Measurements from ENCODE around the gene RARB.

RARB gene

DNA sequence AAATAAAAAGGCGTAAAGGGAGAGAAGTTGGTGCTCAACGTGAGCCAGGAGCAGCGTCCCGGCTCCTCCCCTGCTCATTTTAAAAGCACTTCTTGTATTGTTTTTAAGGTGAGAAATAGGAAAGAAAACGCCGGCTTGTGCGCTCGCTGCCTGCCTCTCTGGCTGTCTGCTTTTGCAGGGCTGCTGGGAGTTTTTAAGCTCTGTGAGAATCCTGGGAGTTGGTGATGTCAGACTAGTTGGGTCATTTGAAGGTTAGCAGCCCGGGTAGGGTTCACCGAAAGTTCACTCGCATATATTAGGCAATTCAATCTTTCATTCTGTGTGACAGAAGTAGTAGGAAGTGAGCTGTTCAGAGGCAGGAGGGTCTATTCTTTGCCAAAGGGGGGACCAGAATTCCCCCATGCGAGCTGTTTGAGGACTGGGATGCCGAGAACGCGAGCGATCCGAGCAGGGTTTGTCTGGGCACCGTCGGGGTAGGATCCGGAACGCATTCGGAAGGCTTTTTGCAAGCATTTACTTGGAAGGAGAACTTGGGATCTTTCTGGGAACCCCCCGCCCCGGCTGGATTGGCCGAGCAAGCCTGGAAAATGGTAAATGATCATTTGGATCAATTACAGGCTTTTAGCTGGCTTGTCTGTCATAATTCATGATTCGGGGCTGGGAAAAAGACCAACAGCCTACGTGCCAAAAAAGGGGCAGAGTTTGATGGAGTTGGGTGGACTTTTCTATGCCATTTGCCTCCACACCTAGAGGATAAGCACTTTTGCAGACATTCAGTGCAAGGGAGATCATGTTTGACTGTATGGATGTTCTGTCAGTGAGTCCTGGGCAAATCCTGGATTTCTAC is at the start of gene RARB:
Gene RARB (plus strand): TSS at position 322 of the 847 bp plus-strand sequence. CDS start 469 bp downstream, at position 791.
- DNase-seq (ENCODE audit: low read depth), result no peak

DNA sequence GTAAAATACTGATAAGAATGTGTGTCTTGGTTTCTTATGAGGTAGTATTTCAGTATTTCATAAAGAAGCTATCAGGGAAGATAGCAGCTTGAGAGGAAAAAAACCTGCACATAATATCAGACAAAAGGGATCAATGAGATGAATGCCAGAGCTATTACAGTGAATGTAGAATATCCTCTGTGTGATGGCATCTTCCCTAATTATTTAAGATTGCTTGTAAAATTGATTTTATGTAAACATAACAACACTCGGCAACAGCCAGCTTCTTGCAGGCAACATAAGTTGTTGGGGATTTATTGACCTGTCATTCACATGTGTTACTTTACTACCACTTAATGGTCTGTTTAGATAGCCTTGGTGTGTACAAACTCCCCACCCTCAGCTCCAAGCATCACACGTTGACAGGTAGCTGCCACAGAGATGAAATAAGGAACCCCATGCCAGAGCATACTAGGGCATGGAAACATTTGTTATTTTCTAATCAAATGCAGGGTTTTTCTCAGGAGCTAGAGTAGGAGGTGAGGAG is 49.2 kb upstream of the RARB start:
- no peak for DNase-seq (ENCODE audit: low read depth)

DNA sequence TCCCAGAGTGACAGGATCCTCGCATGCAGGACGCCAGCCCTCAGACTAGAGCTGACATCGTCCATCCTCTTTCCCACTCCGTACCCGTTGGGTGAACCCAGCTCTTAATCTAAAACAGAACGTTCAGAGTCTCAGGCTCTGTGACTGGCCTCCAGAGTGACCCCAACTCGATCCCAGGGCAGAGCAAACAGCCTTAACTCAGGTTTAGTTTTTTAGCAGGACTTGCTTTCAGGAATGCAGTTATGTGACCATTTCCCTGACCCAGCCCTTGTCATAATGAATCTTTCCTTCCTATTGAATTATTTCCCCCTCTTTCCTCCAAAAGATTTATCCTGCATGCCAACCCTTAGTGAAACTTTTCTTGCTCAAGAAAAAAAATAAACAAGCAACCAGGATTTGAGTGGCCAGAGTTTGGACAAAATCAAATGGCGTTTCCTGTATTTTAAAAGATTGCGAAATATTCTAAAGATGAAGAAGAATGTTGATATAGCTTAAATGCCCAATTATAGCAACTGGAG is 47.8 kb upstream of the RARB start:
- no peak for DNase-seq (ENCODE audit: low read depth)

DNA sequence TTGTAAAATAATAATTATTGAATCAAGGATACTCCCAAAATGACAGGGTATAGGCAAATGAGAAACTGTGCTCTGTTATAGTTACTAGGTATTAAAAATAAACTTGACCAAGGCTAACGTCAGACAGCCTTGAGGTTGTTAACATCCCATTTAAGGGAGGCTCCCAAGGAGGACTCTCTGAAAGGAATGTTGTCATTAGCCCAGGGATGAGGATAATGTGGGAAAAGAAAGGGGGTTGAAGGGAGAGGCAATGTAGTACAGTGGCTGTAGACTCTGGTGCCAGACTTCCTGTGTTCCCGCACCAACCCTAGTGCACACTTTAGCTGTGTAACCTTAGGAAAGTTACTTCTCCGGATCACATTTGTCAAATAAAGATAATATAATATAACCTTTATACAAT is 47.0 kb upstream of the RARB start:
- no peak for DNase-seq (ENCODE audit: low read depth)

DNA sequence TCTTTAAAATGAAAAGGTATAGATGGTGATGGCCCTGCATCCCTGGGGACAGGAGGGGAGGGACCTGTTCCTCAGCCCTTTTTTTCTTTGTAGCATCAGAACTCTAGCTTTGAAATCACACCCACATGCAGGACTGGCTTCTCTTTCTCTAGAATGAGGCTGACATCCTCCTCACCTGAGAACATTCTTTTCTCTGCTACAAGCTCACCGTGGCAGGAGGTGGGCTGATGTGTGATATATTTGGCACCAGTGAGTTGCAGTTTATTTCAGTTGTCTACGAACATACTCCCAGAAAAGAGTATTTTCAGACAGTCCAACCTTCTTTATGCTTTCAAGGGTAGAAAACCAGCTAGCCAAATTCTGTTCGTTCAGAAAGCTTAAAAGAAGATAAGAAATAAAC is 43.6 kb upstream of the RARB start:
- DNase-seq (ENCODE audit: low read depth), result no peak

DNA sequence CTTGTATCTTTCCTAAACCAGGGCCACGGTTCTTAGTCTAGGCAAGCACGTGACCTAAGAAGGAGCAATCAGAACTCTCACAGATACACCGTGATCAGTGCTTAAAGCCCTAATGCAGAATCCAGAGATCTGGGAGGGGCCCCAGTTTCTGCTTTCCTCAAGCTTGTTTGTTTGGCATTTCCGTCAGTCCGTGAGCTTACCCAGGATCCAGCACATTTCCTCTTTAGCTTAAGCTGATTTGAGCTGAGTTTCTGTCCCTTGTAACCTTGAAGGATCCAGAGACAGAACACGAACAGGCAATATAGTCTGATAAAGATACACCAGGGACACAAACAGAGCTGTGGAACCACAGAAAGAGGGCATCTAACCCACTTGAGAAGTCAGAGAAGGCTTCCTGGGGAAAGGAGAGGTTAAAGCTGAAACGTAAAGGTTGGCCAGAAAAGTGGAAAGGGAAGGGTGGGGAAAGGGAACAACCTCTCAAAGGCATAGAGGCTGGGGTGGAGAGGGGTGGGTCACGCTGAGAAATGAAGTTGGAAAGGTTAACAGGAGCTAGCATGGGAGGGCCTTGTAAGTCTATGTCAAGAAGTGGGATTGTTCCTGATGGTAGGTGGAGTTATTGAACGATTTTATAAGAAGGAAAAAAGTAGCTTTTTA is 42.1 kb upstream of the RARB start:
- no peak for DNase-seq (ENCODE audit: low read depth)

DNA sequence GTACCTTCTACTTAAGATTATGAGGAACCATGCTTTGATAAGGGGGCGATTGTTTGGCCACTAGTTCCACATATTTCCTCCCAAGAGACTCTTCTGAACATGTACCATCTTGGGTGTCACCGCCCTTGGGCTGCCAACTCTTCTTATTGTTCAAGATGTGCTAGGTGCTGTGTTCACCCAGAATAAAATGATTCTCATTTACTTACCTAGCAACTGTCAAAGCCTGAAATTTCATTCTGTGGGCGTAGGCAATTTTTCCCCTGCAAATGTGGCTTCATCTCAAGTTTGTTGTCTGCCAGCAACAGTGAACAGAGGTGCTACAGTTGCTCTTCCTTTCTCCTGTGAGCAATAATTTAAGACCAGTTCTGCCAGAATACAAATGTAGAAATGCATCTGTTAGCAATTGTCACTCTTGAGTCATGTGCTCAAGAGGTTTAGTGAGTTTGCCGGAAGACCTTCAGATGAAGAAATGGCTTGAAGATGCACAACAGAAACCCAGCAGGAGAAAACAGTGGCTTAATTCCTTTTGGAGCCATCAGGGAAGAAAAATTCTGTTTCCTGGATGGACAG is 41.3 kb upstream of the RARB start:
- no peak for DNase-seq (ENCODE audit: low read depth)

DNA sequence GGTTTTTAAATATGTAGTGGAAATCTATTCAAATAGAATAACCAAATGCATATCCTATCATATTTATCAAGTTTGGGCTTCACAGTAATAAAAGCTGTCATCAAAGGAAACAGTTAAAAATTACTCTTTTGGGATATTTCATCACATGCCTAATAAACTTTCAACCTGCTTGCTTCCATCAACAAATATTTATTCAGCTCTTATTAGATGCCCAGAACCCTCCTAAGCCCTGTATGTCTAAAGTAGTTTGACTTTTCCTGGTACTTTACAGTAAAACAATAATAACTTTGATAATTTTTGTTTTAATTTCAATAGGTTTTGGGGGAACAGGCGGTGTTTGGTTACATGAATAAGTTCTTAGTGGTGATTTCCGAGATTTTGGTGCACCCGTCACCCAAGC is 37.5 kb upstream of the RARB start:
- DNase-seq (ENCODE audit: low read depth), result no peak

DNA sequence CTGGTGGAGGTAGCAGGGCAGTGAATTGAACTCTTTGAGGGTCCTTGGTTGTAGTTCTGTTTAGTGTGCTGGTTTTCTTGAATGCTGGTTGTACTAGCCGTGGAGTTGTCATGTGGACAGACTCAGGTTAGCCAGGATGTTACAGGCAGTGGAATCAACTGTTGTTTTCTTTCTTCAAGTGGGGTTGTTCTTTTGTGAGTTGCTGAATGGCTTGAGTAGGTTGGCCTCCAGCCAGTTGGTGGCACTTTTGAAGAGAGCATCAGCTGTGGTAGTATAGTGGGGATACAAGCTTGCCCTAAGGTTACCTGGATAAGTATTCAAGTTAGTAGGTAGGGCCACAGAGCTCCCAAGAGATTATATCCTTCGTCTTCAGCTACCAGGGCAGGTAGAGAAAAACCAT is 31.8 kb upstream of the RARB start:
- DNase-seq (ENCODE audit: low read depth), result no peak

DNA sequence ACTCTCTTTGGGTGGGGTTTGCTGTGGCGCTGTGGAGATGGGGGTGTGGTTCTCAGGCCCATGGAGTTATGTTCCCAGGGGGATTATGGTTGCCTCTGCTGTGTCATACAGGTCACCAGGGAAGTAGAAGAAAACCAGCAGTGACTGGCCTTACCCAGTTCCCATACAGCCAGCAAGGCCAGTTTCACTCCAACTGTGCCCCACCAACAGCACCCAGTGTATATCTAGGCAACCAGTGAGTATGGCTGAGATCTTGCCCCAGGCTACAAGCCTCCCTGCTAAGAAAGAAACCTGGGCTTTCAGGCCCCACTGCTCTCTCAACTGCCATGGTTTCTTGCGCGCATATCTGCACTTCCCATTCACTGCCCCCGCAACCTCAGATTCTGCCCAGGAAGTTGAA is 31.4 kb upstream of the RARB start:
- DNase-seq (ENCODE audit: low read depth), result no peak

DNA sequence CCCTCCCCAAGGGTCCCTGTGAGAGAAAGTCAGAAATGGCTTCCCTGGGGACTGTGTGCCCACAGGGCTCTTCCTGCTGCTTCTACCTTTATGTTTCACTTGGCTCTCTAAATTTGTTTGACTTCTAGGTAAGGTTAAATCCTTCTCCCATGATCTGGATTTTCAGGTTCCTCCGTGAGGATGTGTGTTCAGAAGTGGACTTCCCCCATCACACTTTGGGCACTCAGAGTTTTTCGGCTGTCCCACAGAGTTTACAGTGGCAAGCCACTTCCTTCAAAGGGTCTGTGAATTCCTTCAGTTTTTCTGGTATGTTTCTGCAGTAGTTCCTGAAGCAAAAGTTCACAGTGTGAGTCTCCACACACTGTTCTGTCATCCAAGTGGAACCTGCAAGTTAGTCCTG is 30.9 kb upstream of the RARB start:
- DNase-seq (ENCODE audit: low read depth), result no peak

DNA sequence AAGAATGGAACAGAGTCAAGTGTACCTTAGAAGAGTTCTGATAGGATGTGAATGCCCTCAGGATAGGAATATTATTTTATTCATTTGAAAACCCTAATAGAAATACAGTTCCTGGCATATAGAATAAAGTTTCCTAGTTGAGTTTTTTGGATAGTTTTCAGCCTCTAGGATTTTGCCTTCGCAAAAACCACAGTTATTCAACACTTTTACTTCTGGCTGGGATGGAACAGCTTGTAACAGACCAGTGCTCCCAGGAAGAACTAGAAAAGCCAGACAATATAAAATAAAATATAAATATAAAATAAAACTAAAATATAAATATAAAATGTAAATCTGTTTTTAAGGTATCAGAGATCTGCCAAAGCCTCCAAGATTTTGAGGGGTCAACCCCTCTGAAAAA is 27.5 kb upstream of the RARB start:
- DNase-seq (ENCODE audit: low read depth), result no peak

DNA sequence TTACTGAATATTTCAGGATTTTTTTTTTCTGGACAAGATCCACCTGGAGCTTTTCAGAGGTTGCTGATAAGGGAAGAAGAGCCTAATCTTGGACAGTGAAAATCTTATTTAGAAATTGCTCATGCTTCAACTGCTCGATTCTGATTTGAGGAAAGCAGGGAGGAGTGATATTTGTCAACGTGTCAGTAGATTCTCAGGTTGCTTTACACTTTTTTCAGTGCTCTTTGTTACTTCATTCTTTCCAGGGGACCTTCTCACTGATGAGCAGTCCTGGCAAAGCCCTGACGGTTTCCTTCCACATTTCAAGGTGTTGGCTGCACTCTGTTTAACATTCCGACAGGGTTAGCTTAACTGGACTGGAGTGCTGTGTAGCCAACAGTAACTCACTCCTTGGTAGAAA is 24.1 kb upstream of the RARB start:
- DNase-seq (ENCODE audit: low read depth), result no peak

DNA sequence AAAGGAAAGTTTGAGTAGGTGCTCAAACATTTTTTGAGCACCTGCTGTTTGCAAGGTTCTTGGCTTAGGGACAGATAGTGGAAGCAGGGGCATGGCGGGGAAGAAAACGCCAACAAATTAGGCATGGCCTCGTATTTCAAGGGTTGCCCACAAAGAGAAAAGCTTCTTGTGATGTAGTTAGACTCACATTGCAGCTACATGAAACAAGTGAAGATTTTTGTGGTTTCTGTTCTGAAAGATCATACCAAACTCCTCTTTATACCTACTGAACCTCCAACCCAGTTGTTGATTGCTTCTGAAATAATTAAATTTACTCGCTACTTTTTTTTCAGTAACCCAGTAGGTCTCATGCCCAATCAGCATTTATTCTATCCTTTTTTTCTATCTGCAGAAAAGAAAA is 23.5 kb upstream of the RARB start:
- DNase-seq (ENCODE audit: low read depth), result no peak

DNA sequence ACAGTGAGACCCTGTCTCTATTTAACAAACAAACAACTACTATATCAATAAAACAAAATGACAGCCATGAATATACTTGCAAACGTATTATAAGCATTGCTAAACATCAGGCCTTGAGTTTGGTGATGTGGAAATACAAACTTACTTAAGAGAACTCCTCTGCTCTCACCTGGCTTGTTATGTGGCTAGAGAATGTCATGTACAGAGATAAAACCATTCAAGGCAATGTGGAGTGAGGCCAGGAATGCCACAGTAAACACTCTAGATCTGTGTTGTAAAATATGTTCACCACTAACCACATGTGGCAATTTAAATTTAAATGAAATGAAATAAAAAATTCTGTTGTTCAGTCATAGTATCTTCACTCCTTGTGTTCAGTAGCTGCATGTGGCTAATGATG is 22.7 kb upstream of the RARB start:
- DNase-seq (ENCODE audit: low read depth), result no peak

DNA sequence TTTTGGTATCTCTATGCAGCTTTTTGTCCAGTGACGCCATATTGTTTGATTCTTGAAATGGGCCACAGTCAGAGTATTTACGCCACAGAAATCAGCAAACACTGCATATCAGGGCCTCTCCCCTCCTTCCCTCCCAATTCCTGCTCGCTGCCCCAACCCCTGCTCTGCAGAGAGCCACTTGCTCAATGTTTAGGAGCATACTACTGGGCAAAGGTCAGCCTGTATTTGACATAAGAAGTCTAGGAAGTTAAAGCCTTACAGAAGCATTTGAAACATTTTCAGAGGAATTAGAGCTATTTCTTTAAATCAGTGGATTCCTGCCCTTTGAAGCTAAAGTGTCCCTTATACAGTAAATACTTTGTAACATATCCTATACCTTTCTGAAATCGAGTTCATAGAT is 17.4 kb upstream of the RARB start:
- DNase-seq (ENCODE audit: low read depth), result no peak

DNA sequence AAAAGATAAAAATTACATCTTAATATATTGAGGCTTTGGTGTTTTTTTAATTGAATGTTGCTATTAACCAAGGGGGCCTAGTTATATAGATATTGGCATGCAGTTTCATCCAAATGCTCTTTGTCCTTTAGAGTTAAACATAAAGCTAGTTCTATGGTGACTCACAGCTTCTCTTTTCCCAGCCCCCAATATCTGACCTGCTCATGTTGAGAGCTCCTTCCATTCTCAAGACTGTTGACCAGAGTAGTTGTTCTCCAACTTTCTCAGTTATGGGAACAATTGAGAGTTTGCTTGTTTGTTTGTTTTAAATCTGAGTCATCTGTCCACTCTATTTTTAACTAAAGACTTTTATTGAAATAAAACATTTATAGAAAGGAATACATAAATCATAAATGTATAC is 15.8 kb upstream of the RARB start:
- no peak for DNase-seq (ENCODE audit: low read depth)

DNA sequence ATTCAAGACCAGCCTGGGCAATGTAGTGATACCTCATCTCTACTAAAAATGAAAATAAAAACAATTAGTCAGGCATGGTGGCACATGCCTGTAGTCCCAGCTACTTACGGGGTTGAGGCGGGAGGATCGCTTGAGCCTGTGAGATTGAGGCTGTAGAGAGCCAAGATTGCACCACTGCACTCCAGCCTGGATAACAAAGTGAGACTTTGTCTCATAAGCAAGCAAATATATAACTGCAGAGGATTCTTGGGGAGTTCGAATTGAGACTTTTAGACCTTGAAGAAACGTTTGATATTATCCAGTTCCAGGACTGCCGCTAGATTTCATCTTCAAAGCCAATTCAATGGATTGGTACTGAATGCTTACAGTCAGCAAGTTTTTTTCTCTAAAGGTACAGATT is 11.9 kb upstream of the RARB start:
- DNase-seq (ENCODE audit: low read depth), result no peak

DNA sequence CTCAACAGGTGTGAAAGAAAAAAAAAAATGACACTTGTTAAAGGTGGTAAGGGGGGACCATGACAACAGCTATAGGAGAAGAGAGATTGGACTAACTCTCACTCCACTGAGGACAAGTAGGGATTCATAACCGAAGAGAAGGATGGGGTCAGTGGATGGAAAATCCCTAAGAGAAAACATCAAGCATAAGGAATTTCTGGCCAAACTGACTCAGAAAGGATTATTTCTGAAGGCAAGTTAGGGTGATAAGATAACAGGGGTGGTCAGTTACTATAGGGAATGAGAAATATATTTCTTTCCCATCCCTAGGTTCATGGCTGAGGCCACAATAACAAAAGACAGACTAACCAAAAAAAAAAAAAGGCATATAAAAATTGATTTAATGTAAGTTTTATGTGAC is 9.5 kb upstream of the RARB start:
- DNase-seq (ENCODE audit: low read depth), result no peak

DNA sequence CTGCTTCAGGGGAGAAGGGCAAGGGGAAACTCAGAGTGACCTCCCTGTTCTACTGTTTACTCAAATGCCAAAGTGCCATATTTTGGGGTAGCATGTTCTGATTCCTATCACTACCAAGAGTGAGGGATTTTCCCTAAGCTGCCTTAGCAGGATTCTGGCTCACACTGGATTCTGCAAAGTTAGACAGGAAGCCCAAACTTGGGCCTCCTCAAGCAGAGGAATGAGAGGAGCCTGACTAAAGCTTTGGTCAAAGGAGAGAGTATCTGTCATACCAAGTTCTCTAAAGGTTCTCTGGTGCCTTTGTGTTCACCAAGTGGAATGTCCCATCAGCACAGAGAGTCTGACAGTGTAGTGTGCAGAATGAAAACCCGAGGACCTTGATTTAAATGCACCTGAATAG is 8.8 kb upstream of the RARB start:
- no peak for DNase-seq (ENCODE audit: low read depth)

DNA sequence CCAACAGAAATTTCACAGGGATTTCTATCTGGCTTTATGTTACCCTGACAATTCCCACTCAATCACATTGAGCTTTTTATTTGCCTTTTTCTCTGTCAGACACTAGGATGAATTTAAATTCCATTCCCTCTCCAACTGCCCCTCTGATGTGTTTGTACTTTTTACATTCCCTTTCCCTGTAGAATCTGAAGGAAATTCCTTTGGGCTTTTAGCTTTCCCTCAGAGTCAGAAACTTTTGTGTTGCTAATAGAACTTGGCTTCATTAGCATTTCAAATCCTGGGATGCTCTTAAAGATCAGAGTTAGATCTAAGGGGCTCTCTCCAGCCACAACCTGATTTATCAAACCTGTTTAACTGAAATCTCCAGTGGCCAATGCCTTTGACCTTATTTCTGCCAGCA is 7.9 kb upstream of the RARB start:
- no peak for DNase-seq (ENCODE audit: low read depth)

DNA sequence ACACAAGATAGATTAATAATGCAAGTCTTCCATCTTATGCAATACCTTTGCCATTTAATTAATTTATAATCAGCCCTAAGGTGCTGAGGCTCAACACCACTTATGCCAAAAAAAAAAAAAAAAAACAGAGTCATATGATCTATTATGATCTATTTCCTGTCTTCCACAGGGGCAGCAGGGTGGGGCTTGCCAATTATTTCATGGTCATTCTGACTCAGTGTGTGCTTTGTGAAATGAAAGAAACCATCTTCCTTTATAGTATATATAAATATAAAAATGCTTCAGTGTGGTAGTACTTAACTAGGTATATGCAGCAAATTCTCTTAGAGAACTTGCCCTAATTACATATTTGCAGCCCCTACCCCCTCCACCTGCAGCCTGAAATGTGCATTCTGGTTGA is 7.2 kb upstream of the RARB start:
- DNase-seq (ENCODE audit: low read depth), result no peak

DNA sequence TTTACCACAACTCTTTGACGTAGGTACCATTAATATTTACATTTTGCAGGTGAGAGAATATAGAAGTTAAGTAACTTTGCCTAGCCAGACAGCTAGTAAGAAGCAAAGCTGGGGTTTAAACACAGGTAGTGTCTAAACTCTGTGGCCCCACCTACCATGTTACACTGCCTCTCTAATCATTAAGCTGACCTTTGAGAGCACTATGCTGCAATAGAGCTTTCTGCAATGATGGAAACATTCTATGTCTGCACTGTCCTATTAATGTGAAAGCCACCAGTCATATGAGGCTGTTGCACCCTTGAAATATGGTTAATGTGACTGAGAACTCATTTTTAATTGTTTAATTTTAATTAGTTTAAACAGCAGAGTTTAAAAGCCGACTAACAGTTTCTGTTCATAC is 6.3 kb upstream of the RARB start:
- DNase-seq (ENCODE audit: low read depth), result no peak
